H9 (cell line): ENCODE data around the gene MAPK12. TPM values are rescaled to one million over a fixed set of nuclear protein-coding genes. Genes with fewer than 3 reads are reported as not detected.

Experiments
- DNase-seq: peaks from one replicate; pipeline ENCODE4 v3.0.0-alpha.2; 2017
- H2AFZ ChIP-seq: one replicate; pipeline ENCODE4 v1.6.1; 2013; ENCODE audit warnings: mild to moderate bottlenecking, low read length, control low read depth, moderate library complexity
- H2AK5ac ChIP-seq: 2 replicates; pipeline ENCODE4 v1.6.1; 2013; ENCODE audit warnings: low read length, control low read depth, mixed read lengths; ENCODE audit not compliant: insufficient read length
- H2BK120ac ChIP-seq: one replicate; pipeline ENCODE4 v1.6.1; 2013; ENCODE audit warnings: low read depth, mild to moderate bottlenecking, low read length, control low read depth, inconsistent platforms; ENCODE audit not compliant: poor library complexity, severe bottlenecking
- H2BK12ac ChIP-seq: 2 replicates; pipeline ENCODE4 v1.6.1; 2013; ENCODE audit warnings: low read length, control low read depth, mixed read lengths, low read depth; ENCODE audit not compliant: insufficient read length
- H2BK15ac ChIP-seq: 2 replicates; pipeline ENCODE4 v1.6.1; 2013; ENCODE audit warnings: low read depth, low read length, control low read depth
- H2BK20ac ChIP-seq: one replicate; pipeline ENCODE4 v1.6.1; 2013; ENCODE audit warnings: low read depth, mild to moderate bottlenecking, low read length, control low read depth, inconsistent platforms; ENCODE audit not compliant: poor library complexity, severe bottlenecking
- H2BK5ac ChIP-seq: 2 replicates; pipeline ENCODE4 v1.6.1; 2013; ENCODE audit warnings: low read length, control low read depth, mixed read lengths; ENCODE audit not compliant: insufficient read length
- H3K14ac ChIP-seq: 2 replicates; pipeline ENCODE4 v1.6.1; 2013; ENCODE audit warnings: low read length, control low read depth; ENCODE audit not compliant: insufficient read depth
- H3K18ac ChIP-seq: 2 replicates; pipeline ENCODE4 v1.6.1; 2013; ENCODE audit warnings: low read depth, mild to moderate bottlenecking, mixed read lengths, low read length, control low read depth; ENCODE audit not compliant: insufficient read length
- H3K23ac ChIP-seq: 2 replicates; pipeline ENCODE4 v1.6.1; 2013; ENCODE audit warnings: low read length, control low read depth, mixed read lengths, low read depth; ENCODE audit not compliant: insufficient read length
- H3K23me2 ChIP-seq: 2 replicates; pipeline ENCODE4 v1.6.1; 2013; ENCODE audit warnings: low read depth, mild to moderate bottlenecking, mixed read lengths, low read length, control low read depth; ENCODE audit not compliant: insufficient read length, poor library complexity, severe bottlenecking
- H3K27ac ChIP-seq: 2 replicates; pipeline ENCODE4 v1.5.1; 2013; ENCODE audit warnings: low read length, control low read depth, mixed read lengths, low read depth; ENCODE audit not compliant: insufficient read length
- H3K27me3 ChIP-seq: 2 replicates; pipeline ENCODE4 v1.6.1; 2013; ENCODE audit warnings: low read length, control low read depth, inconsistent platforms; ENCODE audit not compliant: insufficient read depth
- H3K4ac ChIP-seq: 2 replicates; pipeline ENCODE4 v1.6.1; 2013; ENCODE audit warnings: low read depth, mild to moderate bottlenecking, control low read depth, inconsistent platforms, low read length, moderate library complexity
- H3K4me1 ChIP-seq: 2 replicates; pipeline ENCODE4 v1.6.1; 2013; ENCODE audit warnings: low read length, control low read depth, inconsistent platforms; ENCODE audit not compliant: insufficient read depth
- H3K4me2 ChIP-seq: 2 replicates; pipeline ENCODE4 v1.6.1; 2013; ENCODE audit warnings: low read length, control low read depth, mixed read lengths; ENCODE audit not compliant: insufficient read length, insufficient read depth
- H3K56ac ChIP-seq: 2 replicates; pipeline ENCODE4 v1.6.1; 2013; ENCODE audit warnings: low read depth, mild to moderate bottlenecking, mixed read lengths, low read length, control low read depth; ENCODE audit not compliant: insufficient read length
- H3K79me1 ChIP-seq: 2 replicates; pipeline ENCODE4 v1.6.1; 2013; ENCODE audit warnings: low read depth, mild to moderate bottlenecking, moderate library complexity, low read length, control low read depth, inconsistent platforms; ENCODE audit not compliant: insufficient read depth, poor library complexity, severe bottlenecking
- H3K79me2 ChIP-seq: 2 replicates; pipeline ENCODE4 v1.6.1; 2013; ENCODE audit warnings: low read length, control low read depth, inconsistent platforms; ENCODE audit not compliant: insufficient read depth
- H3K9ac ChIP-seq: 2 replicates; pipeline ENCODE4 v1.6.1; 2013; ENCODE audit warnings: low read length, control low read depth, mixed read lengths; ENCODE audit not compliant: insufficient read length; ENCODE audit errors: extremely low read depth
- H3K9me3 ChIP-seq: one replicate; pipeline ENCODE4 v1.6.1; 2013; ENCODE audit warnings: low read depth, low read length, inconsistent platforms; ENCODE audit not compliant: control insufficient read depth
- H3T11ph ChIP-seq: one replicate; pipeline ENCODE4 v1.6.1; 2013; ENCODE audit warnings: mild to moderate bottlenecking, low read length, control low read depth, inconsistent platforms
- H4K20me1 ChIP-seq: one replicate; pipeline ENCODE4 v1.6.1; 2013; ENCODE audit not compliant: control insufficient read depth, insufficient read length, insufficient read depth
- H4K5ac ChIP-seq: 2 replicates; pipeline ENCODE4 v1.6.1; 2013; ENCODE audit warnings: low read depth, mild to moderate bottlenecking, mixed read lengths, low read length, control low read depth; ENCODE audit not compliant: insufficient read length
- H4K8ac ChIP-seq: replicated peaks from 2 replicates; pipeline ENCODE4 v1.6.1; 2013; ENCODE audit warnings: low read length, control low read depth, mixed read lengths, low read depth; ENCODE audit not compliant: insufficient read length
- H4K91ac ChIP-seq: 2 replicates; pipeline ENCODE4 v1.6.1; 2013; ENCODE audit warnings: low read depth, mild to moderate bottlenecking, moderate library complexity, mixed read lengths, low read length, control low read depth; ENCODE audit not compliant: insufficient read length
- H3K27ac Mint-ChIP-seq, 3 experiments: 2 replicates in 2 of 3; 3 replicates in 1 of 3; pipeline ENCODE4 v1.8.0; 2020 to 2021; ENCODE audit warnings: mixed read lengths in 3 of 3, mild to moderate bottlenecking in 1 of 3, moderate library complexity in 1 of 3
- H3K27me3 Mint-ChIP-seq: 2 replicates; pipeline ENCODE4 v1.8.0; 2021; ENCODE audit warnings: low read depth, mild to moderate bottlenecking, moderate library complexity, mixed read lengths
- H3K36me3 Mint-ChIP-seq, 3 experiments: 2 replicates in 2 of 3; 3 replicates in 1 of 3; pipeline ENCODE4 v1.8.0; 2020 to 2021; ENCODE audit warnings: low read depth in 3 of 3, mixed read lengths in 3 of 3; ENCODE audit not compliant: insufficient read depth in 1 of 3
- H3K4me1 Mint-ChIP-seq, 2 experiments: 2 replicates each; pipeline ENCODE4 v1.8.0; 2020; ENCODE audit warnings: mixed read lengths in 2 of 2
- H3K4me3 Mint-ChIP-seq, 2 experiments: 2 replicates in 1 of 2; 3 replicates in 1 of 2; pipeline ENCODE4 v1.8.0; 2020 to 2021; ENCODE audit warnings: mild to moderate bottlenecking in 2 of 2, mixed read lengths in 2 of 2, moderate library complexity in 1 of 2
- H3K9me3 Mint-ChIP-seq, 2 experiments: 2 replicates in 1 of 2; 3 replicates in 1 of 2; pipeline ENCODE4 v1.8.0; 2020; ENCODE audit warnings: mild to moderate bottlenecking in 2 of 2, mixed read lengths in 2 of 2, moderate library complexity in 1 of 2
- CTCF ChIP-seq: fragments of 200-600 bp; sonication (generic); conservative IDR thresholded peaks from 3 replicates; pipeline ENCODE4 v1.8.0; 2021; ENCODE audit warnings: antibody characterized with exemption, mild to moderate bottlenecking
- WGBS: extraction: QIAGEN DNeasy Blood & Tissue Kit; methylation state at CpG from one replicate; pipeline ENCODE4 v1.1.7; 2013; ENCODE audit warnings: missing lambda C conversion rate, low lambda C conversion rate, mixed read lengths; ENCODE audit not compliant: insufficient read length; ENCODE audit errors: extremely low coverage; 5-methylcytosine and 5-hydroxymethylcytosine counted together
- total RNA-seq: library from RNA; stranded (reverse); gene quantifications from 2 replicates; pipeline ENCODE4 v1.2.1, GENCODE V29; 2021

MAPK12 gene
- total RNA-seq, 1 experiment from 2014 or later = 31.3 TPM

GRCh38 chr22:50305923-50306566 is 44.6 kb upstream of the MAPK12 start:
- Histone ChIP-seq H3K23ac (no peak overlapping the region), H2BK20ac (no peak overlapping the region), H3K23me2 (peaks cover 5% of the 10 kb centered on the region), H3K9me3 (no peaks in the 10 kb centered on the region), H4K8ac (no peak overlapping the region), H3K27ac (no peak overlapping the region), H3K79me2 (no peaks in the 10 kb centered on the region), H2BK15ac (no peak overlapping the region), H3K4me1 (no peaks in the 10 kb centered on the region; the same call in 1 of the 2 replicates), H2BK5ac (no peak overlapping the region), H4K20me1 (no peaks in the 10 kb centered on the region), H4K5ac (no peak overlapping the region), H2AFZ (no peak overlapping the region), H3K4ac (no peak overlapping the region), H3K18ac (no peak overlapping the region), H3K56ac (no peak overlapping the region), H3K27me3 (no peaks in the 10 kb centered on the region), H2BK120ac (no peak overlapping the region), H2BK12ac (no peak overlapping the region), H3K9ac (no peak overlapping the region), H3K4me2 (peak overlapping the region; percentile 4), H3T11ph (no peak overlapping the region), H3K79me1 (no peaks in the 10 kb centered on the region), H2AK5ac (no peak overlapping the region), H4K91ac (no peak overlapping the region), H3K14ac (no peak overlapping the region; the same call in 1 of the 2 replicates)
- Mint-ChIP-seq H3K36me3 (no peaks in the 10 kb centered on the region; a peak in 1 of 7 replicates), H3K27me3 (peaks cover 4% of the 10 kb centered on the region), H3K9me3 (no peaks in the 10 kb centered on the region), H3K4me1 (peaks cover 20 to 30% of the 10 kb centered on the region in 2 experiments), H3K27ac (peak overlapping the region in 2 of 3 experiments; percentile 52 to 93; a peak in 4 of 7 replicates), H3K4me3 (peak overlapping the region; percentile 69 to 83)
- no CpG with 5 or more reads among the region's 21 CpGs for WGBS
- TF ChIP-seq CTCF = no peak
- DNase-seq = no peak
